Lower leg skin (tissue), 3 donors: ENCODE data around the gene FOS.

ENCODE experiments used
- CTCF ChIP-seq, 3 donors: fragments of 450-650 bp; IDR thresholded peaks; one replicate each; pipeline ENCODE4 v1.5.1; 2016; ENCODE audit warnings: antibody characterized with exemption in 3 of 3, mild to moderate bottlenecking in 3 of 3, moderate library complexity in 2 of 3
- POLR2A ChIP-seq, 2 donors: fragments of 450-650 bp; IDR thresholded peaks; one replicate each; pipeline ENCODE4 v1.6.1; 2016 to 2017; ENCODE audit warnings: antibody characterized with exemption in 2 of 2, mild to moderate bottlenecking in 1 of 2, moderate library complexity in 1 of 2

- TF ChIP-seq CTCF (IDR thresholded peaks at IDR 0.05) (no peak), POLR2A (IDR thresholded peaks at IDR 0.05) (no peak)
These were observed 41.7 kb upstream of the FOS start for GRCh38 chr14:75236901-75237419.
